Endothelial cell of umbilical vein (primary cell): ENCODE measurements around the gene SYNE1. TPM values are rescaled to one million over a fixed set of nuclear protein-coding genes. Genes with fewer than 3 reads are reported as not detected.

Experiments used
- BruUV-seq: library from RNA; stranded (reverse); fragments of 400-500 nt; replicated peaks from 2 replicates; lab custom pipeline; 2021; lab: Mats Ljungman, UMichigan
- CTCF ChIA-PET: fragments of 300-600, 350-600 bp; sonication (Branson Sonifier 250); formaldehyde crosslinking; loops from one replicate; lab custom pipeline; 2021; ENCODE audit warnings: antibody characterized with exemption, inconsistent platforms; lab: Charles Lee
- POLR2A ChIA-PET: fragments of 300-600, 350-600 bp; sonication (Branson Sonifier 250); formaldehyde crosslinking; loops from one replicate; lab custom pipeline; 2021; ENCODE audit warnings: antibody characterized with exemption, inconsistent platforms; lab: Charles Lee
- DNase-seq: peaks from one replicate; pipeline ENCODE4 v3.0.0-alpha.2; 2011; ENCODE audit warnings: low read depth, low spot score
- FAIRE-seq: peaks from 2 replicates; lab custom pipeline; 2011; peaks lifted over from hg19 to GRCh38; lab: Jason Lieb, UNC
- H2AFZ ChIP-seq: 2 replicates; pipeline ENCODE4 v1.6.0; 2012; ENCODE audit warnings: low read depth, low read length, control low read depth, inconsistent platforms
- H3K27ac ChIP-seq: 2 replicates; pipeline ENCODE4 v1.5.1; 2011; ENCODE audit warnings: low read depth, mild to moderate bottlenecking, control low read depth, low read length, moderate library complexity; ENCODE audit not compliant: insufficient read depth
- H3K27me3 ChIP-seq, 2 experiments: 2 replicates each; pipeline versions ENCODE4 v1.6.0 to v1.6.1; 2011; ENCODE audit warnings: low read length in 2 of 2, mixed read lengths in 1 of 2; ENCODE audit not compliant: control insufficient read depth in 2 of 2, insufficient read depth in 2 of 2
- H3K36me3 ChIP-seq, 2 experiments: 2 replicates in 1 of 2; 3 replicates in 1 of 2; pipeline ENCODE4 v1.5.1; 2011; ENCODE audit warnings: low read length in 2 of 2, mild to moderate bottlenecking in 1 of 2, moderate library complexity in 1 of 2; ENCODE audit not compliant: control insufficient read depth in 2 of 2, insufficient read depth in 2 of 2; ENCODE audit errors: extremely low read depth in 1 of 2
- H3K4me1 ChIP-seq: 3 replicates; pipeline ENCODE4 v1.5.1; 2011; ENCODE audit warnings: mild to moderate bottlenecking, low read length; ENCODE audit not compliant: control insufficient read depth, insufficient read depth; ENCODE audit errors: extremely low read depth
- H3K4me2 ChIP-seq: 2 replicates; pipeline ENCODE4 v1.6.1; 2011; ENCODE audit warnings: low read length, control low read depth, mixed read lengths; ENCODE audit not compliant: insufficient read depth
- H3K4me3 ChIP-seq, 3 experiments: fragments of 200-600 bp in 1 of 3; sonication (generic), shearing (Covaris generic) in 1 of 3; replicated peaks in 1 of 3; 2 replicates each; pipeline ENCODE4 v1.5.1; 2011 to 2016; ENCODE audit warnings: control low read depth in 3 of 3, low read length in 3 of 3, mild to moderate bottlenecking in 2 of 3, inconsistent platforms in 1 of 3, low read depth in 1 of 3, moderate library complexity in 1 of 3; ENCODE audit not compliant: insufficient read depth in 1 of 3
- H3K79me2 ChIP-seq: 2 replicates; pipeline ENCODE4 v1.6.0; 2012; ENCODE audit warnings: low read length, inconsistent platforms; ENCODE audit not compliant: control insufficient read depth, insufficient read depth
- H3K9ac ChIP-seq: replicated peaks from 2 replicates; pipeline ENCODE3; 2011; ENCODE audit warnings: low read length, control low read depth; ENCODE audit not compliant: insufficient read depth; ENCODE audit errors: extremely low read depth
- H3K9me1 ChIP-seq: replicated peaks from 3 replicates; pipeline ENCODE4 v1.6.0; 2011; ENCODE audit warnings: mild to moderate bottlenecking, low read length; ENCODE audit not compliant: control insufficient read depth, insufficient read depth; ENCODE audit errors: extremely low read depth
- H3K9me3 ChIP-seq: replicated peaks from 2 replicates; pipeline ENCODE4 v1.5.1; 2012; ENCODE audit warnings: low read length, inconsistent platforms; ENCODE audit not compliant: control insufficient read depth, insufficient read depth
- H4K20me1 ChIP-seq: replicated peaks from 2 replicates; pipeline ENCODE3; 2011; ENCODE audit warnings: mild to moderate bottlenecking, low read length; ENCODE audit not compliant: control insufficient read depth, insufficient read depth; ENCODE audit errors: extremely low read depth
- CTCF ChIP-seq, 2 donors: IDR thresholded peaks; 1 replicate in 1 of 2; 2 replicates in 1 of 2; pipeline ENCODE4 v1.5.1; 2011; ENCODE audit warnings: low read length in 2 of 2, mild to moderate bottlenecking in 2 of 2, moderate library complexity in 2 of 2, control low read depth in 1 of 2, inconsistent platforms in 1 of 2, low read depth in 1 of 2; ENCODE audit not compliant: insufficient read depth in 1 of 2; ENCODE audit errors: extremely low read depth in 1 of 2
- EZH2 ChIP-seq: IDR thresholded peaks from 2 replicates; pipeline ENCODE4 v1.6.1; 2012; ENCODE audit warnings: borderline replicate concordance, low read depth, mild to moderate bottlenecking, moderate library complexity, low read length, inconsistent platforms; ENCODE audit not compliant: severe bottlenecking
- FOS ChIP-seq: IDR thresholded peaks from 2 replicates; pipeline ENCODE4 v1.6.1; 2011; ENCODE audit warnings: mild to moderate bottlenecking, low read length, moderate library complexity, borderline replicate concordance; ENCODE audit not compliant: insufficient read depth
- GATA2 ChIP-seq: IDR thresholded peaks from 2 replicates; pipeline ENCODE4 v1.7.0; 2011; ENCODE audit warnings: low read depth, mild to moderate bottlenecking, moderate library complexity, mixed read lengths, low read length; ENCODE audit not compliant: insufficient read length, insufficient read depth
- JUN ChIP-seq: IDR thresholded peaks from 2 replicates; pipeline ENCODE4 v1.6.1; 2011; ENCODE audit warnings: borderline replicate concordance, low read depth; ENCODE audit not compliant: insufficient read length, insufficient read depth
- MYC ChIP-seq: IDR thresholded peaks from one replicate; pipeline ENCODE4 v1.6.1; 2011; ENCODE audit warnings: mild to moderate bottlenecking, low read depth, low read length
- POLR2A ChIP-seq: IDR thresholded peaks from 2 replicates; pipeline ENCODE4 v1.6.1; 2012; ENCODE audit warnings: low read depth, mild to moderate bottlenecking, control low read depth, low read length
- POLR2AphosphoS5 ChIP-seq: IDR thresholded peaks from 2 replicates; pipeline ENCODE4 v1.6.1; 2012; ENCODE audit warnings: low read depth, mild to moderate bottlenecking, control low read depth, low read length, moderate library complexity; ENCODE audit not compliant: insufficient read depth
- dilution Hi-C: fragments of 300-500 bp; cut with MboI; formaldehyde crosslinking; loops from one replicate; pipeline ENCODE4 v1.15.0; 2019; ENCODE audit warnings: low sequenced_read_pairs; ENCODE audit not compliant: extremely low pct_ligation_motif_present
- intact Hi-C: fragments of 100-400 bp; cut with micrococcal nuclease; formaldehyde crosslinking; loops from one replicate; pipeline ENCODE4 v1.10.0; 2022
- polyA plus RNA-seq, 4 experiments: library from polyadenylated mRNA; depleted of rRNA in 3 of 4; stranded (reverse) in 3 of 4; unstranded in 1 of 4; fragments of >200 nt; gene quantifications; 2 replicates each; pipeline versions ENCODE4 v1.2.1 to v1.2.3, GENCODE V29; 2011 to 2012; ENCODE audit warnings: missing spikeins in 1 of 4
- total RNA-seq: library from RNA; stranded (reverse); gene quantifications from 2 replicates; pipeline ENCODE4 v1.2.3, GENCODE V29; 2021
- TF ChIP-seq, protein P1 (sequence below): IDR thresholded peaks from 2 replicates; pipeline ENCODE4 v1.6.1; 2011; ENCODE audit not compliant: insufficient read depth, insufficient read length

Gene SYNE1
- total and polyA plus RNA-seq, 2 donors (not counting 3 experiments of a cell fraction or from before 2014, with no cell fraction given): 26.5 to 52.3 TPM

GRCh38 chr6:152585236-152585635 is 51.9 kb downstream of the SYNE1 start:
- no peaks in the 10 kb centered on the region for H3K79me2 ChIP-seq
- H3K36me3 ChIP-seq: no peaks in the 10 kb centered on the region
- no peaks in the 10 kb centered on the region for H3K9me1 ChIP-seq
- BruUV-seq: no TSS peak
- FAIRE-seq: no peak
- no peak overlapping the region for H3K9ac ChIP-seq
- H3K4me2 ChIP-seq: no peak overlapping the region
- no peaks in the 10 kb centered on the region for H4K20me1 ChIP-seq
- dilution Hi-C loops (no loop called here), intact Hi-C loops (no loop called here)
- TF ChIP-seq CTCF (IDR thresholded peaks at IDR 0.05; ENCODE audit: extremely low read depth in 1 of 2, insufficient read depth in 1 of 2, low read depth in 1 of 2, low read length in 2 of 2) (no peak), FOS (no peak), MYC (no peak), POLR2A (no peak), JUN (no peak), POLR2AphosphoS5 (no peak), EZH2 (no peak), GATA2 (no peak)
- TF ChIP-seq, protein P1, sequence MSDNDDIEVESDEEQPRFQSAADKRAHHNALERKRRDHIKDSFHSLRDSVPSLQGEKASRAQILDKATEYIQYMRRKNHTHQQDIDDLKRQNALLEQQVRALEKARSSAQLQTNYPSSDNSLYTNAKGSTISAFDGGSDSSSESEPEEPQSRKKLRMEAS: no peak
- H3K27me3 ChIP-seq: peaks cover 0 to 4% of the 10 kb centered on the region in 2 experiments
- CTCF ChIA-PET: interaction anchor here (2.3 kb wide), 1 partner anchor 10 kb away, joined by 8 read pairs; no protein-coding TSS in a partner anchor
- no peaks in the 10 kb centered on the region for H3K4me1 ChIP-seq
- H3K27ac ChIP-seq: no peak overlapping the region
- DNase-seq: no peak
- H3K9me3 ChIP-seq: no peaks in the 10 kb centered on the region
- no peak overlapping the region for H2AFZ ChIP-seq
- H3K4me3 ChIP-seq: no peak overlapping the region
- POLR2A ChIA-PET: no interaction called here
